HepG2 (cell line): Measurements from ENCODE around the gene LRRC74A. TPM values are rescaled to one million over a fixed set of nuclear protein-coding genes. Genes with fewer than 3 reads are reported as not detected.
"Not testable (repeated sequence)": the region's sequence is repeated elsewhere in the genome, so short reads cannot be mapped to it uniquely, and the experiment has no call there.

Source experiments
- ATAC-seq: fragments of 200-7000 bp; cut with Tn5 transposase; 3 replicates; pipeline ENCODE4 v1.9.1; 2020; ENCODE audit warnings: mild to moderate bottlenecking, moderate library complexity
- BruUV-seq: library from RNA; stranded (reverse); fragments of 400-500 nt; replicated peaks from 2 replicates; lab custom pipeline; 2021; lab: Mats Ljungman, UMichigan
- CTCF ChIA-PET: fragments of 300-600 bp; formaldehyde crosslinking; extraction: SDS; loops from one replicate; lab custom pipeline; 2021; ENCODE audit warnings: low total read pairs, inconsistent platforms, low intra/inter-chr PET ratio; lab: Yijun Ruan, JAX
- POLR2A ChIA-PET: fragments of 350-600 bp; sonication (Branson Sonifier 250); formaldehyde crosslinking; loops from one replicate; lab custom pipeline; 2020; ENCODE audit warnings: antibody characterized with exemption, inconsistent platforms; lab: Yijun Ruan, JAX
- DNase-seq: peaks from one replicate; pipeline ENCODE4 v3.0.0-alpha.2; 2015; ENCODE audit warnings: low spot score
- FAIRE-seq: peaks from 3 replicates; lab custom pipeline; 2011; peaks lifted over from hg19 to GRCh38; lab: Jason Lieb, UNC
- H2AFZ ChIP-seq: one replicate; pipeline ENCODE4 v1.6.1; 2011; ENCODE audit warnings: low read length, inconsistent platforms
- H3K27ac ChIP-seq: fragments of 300-600 bp; 3 replicates; pipeline ENCODE4 v1.8.0; 2011; ENCODE audit warnings: mixed run types, mild to moderate bottlenecking, mixed read lengths, low read length, inconsistent platforms; ENCODE audit not compliant: insufficient read depth; ENCODE audit errors: extremely low read length
- H3K27me3 ChIP-seq, 2 experiments: fragments of 200-600 bp in 1 of 2; 2 replicates in 1 of 2; 3 replicates in 1 of 2; pipeline versions ENCODE4 v1.6.0 to v1.8.0; 2011; ENCODE audit warnings: low read length in 2 of 2, mild to moderate bottlenecking in 2 of 2, moderate library complexity in 2 of 2, inconsistent platforms in 1 of 2; ENCODE audit not compliant: insufficient read depth in 2 of 2, control insufficient read depth in 1 of 2
- H3K36me3 ChIP-seq, 2 experiments: fragments of 200-600 bp in 1 of 2; replicated peaks in 1 of 2; 2 replicates in 1 of 2; 3 replicates in 1 of 2; pipeline versions ENCODE4 v1.5.1 to v1.8.0; 2011; ENCODE audit warnings: low read length in 2 of 2, inconsistent platforms in 1 of 2; ENCODE audit not compliant: insufficient read depth in 2 of 2, control insufficient read depth in 1 of 2
- H3K4me1 ChIP-seq: 2 replicates; pipeline ENCODE4 v1.5.1; 2012; ENCODE audit warnings: low read length, inconsistent platforms; ENCODE audit not compliant: insufficient read depth
- H3K4me2 ChIP-seq: 2 replicates; pipeline ENCODE4 v1.6.0; 2011; ENCODE audit warnings: low read depth, low read length, inconsistent platforms
- H3K4me3 ChIP-seq, 3 experiments: fragments of 200-600 bp in 1 of 3; sonication (generic), shearing (Covaris generic) in 1 of 3; replicated peaks in 1 of 3; 2 replicates each; pipeline ENCODE4 v1.5.1; 2011 to 2016; ENCODE audit warnings: low read length in 3 of 3, inconsistent platforms in 2 of 3, low read depth in 2 of 3, mild to moderate bottlenecking in 2 of 3, control low read depth in 1 of 3, mixed read lengths in 1 of 3; ENCODE audit not compliant: insufficient read depth in 1 of 3
- H3K79me2 ChIP-seq: one replicate; pipeline ENCODE4 v1.6.1; 2011; ENCODE audit warnings: low read length, inconsistent platforms; ENCODE audit not compliant: insufficient read depth
- H3K9ac ChIP-seq: 2 replicates; pipeline ENCODE4 v1.6.0; 2011; ENCODE audit warnings: mild to moderate bottlenecking, low read depth, low read length, inconsistent platforms; ENCODE audit not compliant: insufficient read depth
- H3K9me3 ChIP-seq: 2 replicates; pipeline ENCODE4 v1.5.1; 2012; ENCODE audit warnings: mild to moderate bottlenecking, low read length
- H4K20me1 ChIP-seq: 2 replicates; pipeline ENCODE4 v1.6.0; 2011; ENCODE audit warnings: inconsistent platforms, mild to moderate bottlenecking, low read length, moderate library complexity; ENCODE audit not compliant: insufficient read depth
- CENPX ChIP-seq: sonication (generic); formaldehyde crosslinking; IDR thresholded peaks from 2 replicates; pipeline ENCODE4 v1.9.0; 2021; ENCODE audit warnings: mild to moderate bottlenecking, missing genetic modification reagents, moderate library complexity
- FOXC1 ChIP-seq: sonication (generic); formaldehyde crosslinking; IDR thresholded peaks from 2 replicates; pipeline ENCODE4 v1.8.0; 2022; ENCODE audit warnings: mild to moderate bottlenecking, missing genetic modification reagents, borderline replicate concordance
- GRHL1 ChIP-seq: sonication (generic); formaldehyde crosslinking; conservative IDR thresholded peaks from 2 replicates; pipeline ENCODE4 v1.8.0; 2022; ENCODE audit warnings: missing genetic modification reagents
- GTF2F1 ChIP-seq: fragments of 150-350 bp; IDR thresholded peaks from 2 replicates; pipeline ENCODE4 v1.6.1; 2014; ENCODE audit warnings: low read length
- MAFK ChIP-seq, 2 experiments: IDR thresholded peaks in 1 of 2; conservative IDR thresholded peaks in 1 of 2; 2 replicates each; pipeline ENCODE4 v1.6.1; 2011; ENCODE audit warnings: improper control_type of control experiment in 2 of 2, low read length in 2 of 2
- MYPOP ChIP-seq: sonication (generic); formaldehyde crosslinking; IDR thresholded peaks from 2 replicates; pipeline ENCODE4 v1.8.1; 2023; ENCODE audit warnings: mild to moderate bottlenecking, moderate library complexity, missing genetic modification reagents
- NFE2 ChIP-seq: sonication (generic); formaldehyde crosslinking; IDR thresholded peaks from 2 replicates; pipeline ENCODE4 v1.4.0; 2020; ENCODE audit warnings: missing genetic modification reagents
- NFKBIZ ChIP-seq: IDR thresholded peaks from 2 replicates; pipeline ENCODE4 v1.6.1; 2018; ENCODE audit warnings: missing genetic modification reagents, missing compliant biosample characterization
- SIN3A ChIP-seq: IDR thresholded peaks from 2 replicates; pipeline ENCODE4 v1.6.1; 2011; ENCODE audit warnings: low read depth, mild to moderate bottlenecking, control low read depth, low read length, borderline replicate concordance
- ZNF275 ChIP-seq: sonication (generic); formaldehyde crosslinking; IDR thresholded peaks from 2 replicates; pipeline ENCODE4 v1.8.0; 2022; ENCODE audit warnings: missing genetic modification reagents, mild to moderate bottlenecking, inconsistent platforms, borderline replicate concordance
- ZNF530 ChIP-seq: sonication (generic); formaldehyde crosslinking; IDR thresholded peaks from 2 replicates; pipeline ENCODE4 v1.5.0; 2020; ENCODE audit warnings: low read depth, mild to moderate bottlenecking, missing genetic modification reagents
- ZNF569 ChIP-seq: sonication (generic); formaldehyde crosslinking; IDR thresholded peaks from 2 replicates; pipeline ENCODE4 v1.5.0; 2020; ENCODE audit warnings: mild to moderate bottlenecking, missing genetic modification reagents, moderate library complexity, borderline replicate concordance
- ZNF703 ChIP-seq: sonication (generic); formaldehyde crosslinking; IDR thresholded peaks from 2 replicates; pipeline ENCODE4 v1.5.1; 2020; ENCODE audit warnings: missing genetic modification reagents, mild to moderate bottlenecking, moderate library complexity, borderline replicate concordance
- ZNF746 ChIP-seq: sonication (generic); formaldehyde crosslinking; IDR thresholded peaks from 2 replicates; pipeline ENCODE4 v1.8.0; 2022; ENCODE audit warnings: mild to moderate bottlenecking, missing genetic modification reagents
- ZNF773 ChIP-seq: sonication (generic); formaldehyde crosslinking; IDR thresholded peaks from 2 replicates; pipeline ENCODE4 v1.4.0; 2020; ENCODE audit warnings: missing genetic modification reagents, borderline replicate concordance
- WGBS: methylation state at CpG from one replicate; pipeline ENCODE4 v1.1.6; 2017; ENCODE audit warnings: low lambda C conversion rate; 5-methylcytosine and 5-hydroxymethylcytosine counted together
- in situ Hi-C: cut with HindIII; loops from 2 replicates; pipeline ENCODE4 v1.10.0; 2017; ENCODE audit warnings: low pct_unique_long_range_greater_than_20kb; ENCODE audit not compliant: extremely low pct_ligation_motif_present
- intact Hi-C: fragments of 100-400 bp; cut with micrococcal nuclease; formaldehyde crosslinking; loops from one replicate; pipeline ENCODE4 v1.10.0; 2022; ENCODE audit not compliant: unreplicated experiment
- polyA plus RNA-seq, 8 experiments: library from polyadenylated mRNA; depleted of rRNA in 3 of 8; stranded (reverse) in 7 of 8; unstranded in 1 of 8; fragments of >200 nt; fragmentation: Illumina TruSeq in 4 of 8; extraction: Trizol in 4 of 8; gene quantifications; 2 replicates each; pipeline versions ENCODE4 v1.2.1 to v1.2.3, GENCODE V29; 2011 to 2016; ENCODE audit warnings: low read depth in 4 of 8, missing spikeins in 1 of 8, mixed read lengths in 1 of 8; ENCODE audit not compliant: insufficient read depth in 1 of 8
- total RNA-seq, 5 experiments: library from RNA; depleted of rRNA; stranded (reverse); fragments of >200 nt; fragmentation: Illumina TruSeq; extraction: Trizol; gene quantifications; 2 replicates each; pipeline ENCODE4 v1.2.3, GENCODE V29; 2016; ENCODE audit warnings: low read depth in 1 of 5

LRRC74A gene
- total and polyA plus RNA-seq, 2 of the 13 experiments (the other 11 are each of a cell fraction or from before 2014, with no cell fraction given): not detected

GRCh38 chr14:76898006-76898405, 71.8 kb downstream of the LRRC74A start:
- BruUV-seq, H4K20me1 ChIP-seq, H3K27me3 ChIP-seq, in situ Hi-C loops, CTCF ChIA-PET, DNase-seq, intact Hi-C loops, FAIRE-seq, ATAC-seq, H3K9me3 ChIP-seq, H3K9ac ChIP-seq, H3K79me2 ChIP-seq, POLR2A ChIA-PET, H3K4me3 ChIP-seq, H3K36me3 ChIP-seq, H3K4me1 ChIP-seq, H3K27ac ChIP-seq, H2AFZ ChIP-seq, H3K4me2 ChIP-seq: not testable (repeated sequence)
- WGBS: 91% methylated on average over 10 of the region's 37 CpGs

GRCh38 chr14:76900682-76901081, 74.5 kb downstream of the LRRC74A start:
- Histone ChIP-seq H3K4me2 (no peak overlapping the region), H3K36me3 (no peaks in the 10 kb centered on the region), H2AFZ (no peak overlapping the region), H3K9me3 (peaks cover 6% of the 10 kb centered on the region; the same call in 1 of the 2 replicates), H3K27me3 (peaks cover 3 to 19% of the 10 kb centered on the region in 2 experiments; a peak in 3 of 5 replicates), H3K79me2 (no peaks in the 10 kb centered on the region), H4K20me1 (no peaks in the 10 kb centered on the region), H3K27ac (no peak overlapping the region), H3K9ac (no peak overlapping the region), H3K4me1 (peaks cover 15% of the 10 kb centered on the region; the same call in 1 of the 2 replicates), H3K4me3 (no peak overlapping the region)
- FAIRE-seq: no peak
- no peak for ATAC-seq
- BruUV-seq: no TSS peak
- 16% methylated on average over 4 of the region's 4 CpGs for WGBS
- ChIA-PET CTCF (no interaction called here), POLR2A (no interaction called here)
- intact Hi-C loops (no loop called here), in situ Hi-C loops (no loop called here)
- DNase-seq: no peak
- TF ChIP-seq FOXC1 (CRISPR knock-in tag) (no peak), ZNF275 (no peak), GRHL1 (CRISPR knock-in tag) (no peak), ZNF773 (CRISPR knock-in tag) (no peak), MAFK (conservative IDR thresholded peaks at IDR 0.05 in 1 of 2, IDR thresholded peaks at IDR 0.05 in 1 of 2; ENCODE audit: low read length in 2 of 2) (no peak), ZNF530 (CRISPR knock-in tag) (no peak), ZNF703 (CRISPR knock-in tag) (no peak), ZNF569 (CRISPR knock-in tag) (no peak), ZNF746 (CRISPR knock-in tag) (no peak), NFKBIZ (CRISPR knock-in tag) (no peak), GTF2F1 (no peak), CENPX (CRISPR knock-in tag) (no peak), NFE2 (CRISPR knock-in tag) (no peak), SIN3A (no peak), MYPOP (CRISPR knock-in tag) (no peak)
